ENCODE data around the gene SIK3. TPM values are rescaled to one million over a fixed set of nuclear protein-coding genes. Genes with fewer than 3 reads are reported as not detected.

The SIK3 gene
- total RNA-seq, 1 donor from 2014 or later, result 24.4 TPM

DNA sequence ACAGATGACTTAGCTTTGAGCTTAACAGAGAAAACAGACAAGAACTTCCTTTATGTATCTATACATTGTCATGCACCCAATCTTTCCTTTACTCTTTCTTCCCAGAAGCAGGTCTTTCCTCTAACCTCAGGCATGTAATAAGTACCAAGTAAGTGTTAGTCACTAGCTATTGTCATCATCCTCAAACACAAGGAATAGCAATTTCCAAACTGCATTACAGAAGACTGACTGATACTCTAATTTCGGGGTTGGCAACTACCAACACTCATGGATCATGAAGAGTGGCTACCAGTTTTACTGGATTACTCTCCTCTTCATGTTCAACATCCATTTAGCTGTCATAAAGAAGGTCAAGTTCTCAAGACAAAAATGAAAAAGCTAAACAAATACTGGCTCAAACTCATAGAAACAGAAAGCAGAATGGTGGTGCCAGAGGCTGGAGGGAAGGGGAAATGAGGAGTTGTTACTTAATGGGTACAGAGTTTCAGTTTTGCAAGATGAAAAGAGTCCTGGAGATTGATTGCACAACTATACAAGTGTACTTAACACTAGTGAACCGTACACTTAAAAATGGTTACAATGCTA is 111.6 kb downstream of the SIK3 start:
- Histone ChIP-seq H3K4me3 (no peak overlapping the region), H3F3A (ENCODE audit: low read depth) (no peaks in the 10 kb centered on the region), H3K9ac (no peak overlapping the region), H3K4me2 (no peak overlapping the region), H3K79me2 (ENCODE audit: low read depth) (peaks cover 95% of the 10 kb centered on the region), H3K27ac (no peak overlapping the region), H3K36me3 (no peaks in the 10 kb centered on the region), H3K9me3 (ENCODE audit: low read depth) (no peaks in the 10 kb centered on the region), H4K20me1 (ENCODE audit: low read depth) (peaks cover 40% of the 10 kb centered on the region), H3K27me3 (no peaks in the 10 kb centered on the region), H3K4me1 (peaks cover 23% of the 10 kb centered on the region), H2AFZ (replicated peaks) (no peak overlapping the region)
- Mint-ChIP-seq H3K4me1 (peaks cover 27% of the 10 kb centered on the region), H3K27ac (no peak overlapping the region), H3K4me3 (no peak overlapping the region), H3K36me3 (no peaks in the 10 kb centered on the region), H3K9me3 (no peaks in the 10 kb centered on the region), H3K27me3 (ENCODE audit: insufficient read depth, low read depth) (peaks cover 2% of the 10 kb centered on the region)
- TF ChIP-seq EZH2phosphoT487 (IDR thresholded peaks at IDR 0.05) (no peak), EZH2 (IDR thresholded peaks at IDR 0.05) (no peak)
- TF ChIP-seq, protein P1, sequence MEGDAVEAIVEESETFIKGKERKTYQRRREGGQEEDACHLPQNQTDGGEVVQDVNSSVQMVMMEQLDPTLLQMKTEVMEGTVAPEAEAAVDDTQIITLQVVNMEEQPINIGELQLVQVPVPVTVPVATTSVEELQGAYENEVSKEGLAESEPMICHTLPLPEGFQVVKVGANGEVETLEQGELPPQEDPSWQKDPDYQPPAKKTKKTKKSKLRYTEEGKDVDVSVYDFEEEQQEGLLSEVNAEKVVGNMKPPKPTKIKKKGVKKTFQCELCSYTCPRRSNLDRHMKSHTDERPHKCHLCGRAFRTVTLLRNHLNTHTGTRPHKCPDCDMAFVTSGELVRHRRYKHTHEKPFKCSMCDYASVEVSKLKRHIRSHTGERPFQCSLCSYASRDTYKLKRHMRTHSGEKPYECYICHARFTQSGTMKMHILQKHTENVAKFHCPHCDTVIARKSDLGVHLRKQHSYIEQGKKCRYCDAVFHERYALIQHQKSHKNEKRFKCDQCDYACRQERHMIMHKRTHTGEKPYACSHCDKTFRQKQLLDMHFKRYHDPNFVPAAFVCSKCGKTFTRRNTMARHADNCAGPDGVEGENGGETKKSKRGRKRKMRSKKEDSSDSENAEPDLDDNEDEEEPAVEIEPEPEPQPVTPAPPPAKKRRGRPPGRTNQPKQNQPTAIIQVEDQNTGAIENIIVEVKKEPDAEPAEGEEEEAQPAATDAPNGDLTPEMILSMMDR (IDR thresholded peaks at IDR 0.05), result no peak
- no peak for DNase-seq (ENCODE audit: low spot score)

DNA sequence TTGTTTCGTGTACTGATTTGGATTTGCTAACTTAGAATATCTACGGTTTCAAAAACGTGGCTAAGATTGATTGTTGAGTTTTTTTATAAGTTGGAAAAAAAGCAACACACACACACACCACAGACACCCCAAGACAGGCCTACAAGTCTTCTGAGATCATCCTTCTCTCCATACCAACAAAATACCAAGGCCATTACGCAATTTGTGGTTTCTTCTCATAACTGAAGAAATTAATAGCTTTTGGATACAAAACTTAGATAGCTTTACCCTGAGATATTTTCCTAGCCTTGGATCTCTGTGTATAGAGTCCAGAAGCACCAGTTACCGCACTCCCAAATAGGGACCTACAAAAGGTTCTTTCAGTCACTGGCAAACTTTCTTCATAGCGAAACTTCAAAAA is 113.6 kb downstream of the SIK3 start:
- DNase-seq (ENCODE audit: low spot score), result no peak
- Histone ChIP-seq H3K4me3 (no peak overlapping the region), H3K27me3 (no peaks in the 10 kb centered on the region), H3K36me3 (no peaks in the 10 kb centered on the region), H3K79me2 (ENCODE audit: low read depth) (peaks cover 89% of the 10 kb centered on the region), H2AFZ (replicated peaks) (no peak overlapping the region), H3K4me1 (peaks cover 9% of the 10 kb centered on the region), H3K9me3 (ENCODE audit: low read depth) (no peaks in the 10 kb centered on the region), H4K20me1 (ENCODE audit: low read depth) (peaks cover 28% of the 10 kb centered on the region), H3K4me2 (no peak overlapping the region), H3K27ac (no peak overlapping the region), H3K9ac (no peak overlapping the region), H3F3A (ENCODE audit: low read depth) (no peaks in the 10 kb centered on the region)
- TF ChIP-seq, protein P1 (IDR thresholded peaks at IDR 0.05), result no peak
- TF ChIP-seq EZH2phosphoT487 (IDR thresholded peaks at IDR 0.05) (no peak), EZH2 (IDR thresholded peaks at IDR 0.05) (no peak)
- Mint-ChIP-seq H3K4me1 (peaks cover 13% of the 10 kb centered on the region), H3K27me3 (ENCODE audit: insufficient read depth, low read depth) (peaks cover 5% of the 10 kb centered on the region), H3K9me3 (no peaks in the 10 kb centered on the region), H3K4me3 (no peak overlapping the region), H3K36me3 (peaks cover 2% of the 10 kb centered on the region), H3K27ac (no peak overlapping the region)

DNA sequence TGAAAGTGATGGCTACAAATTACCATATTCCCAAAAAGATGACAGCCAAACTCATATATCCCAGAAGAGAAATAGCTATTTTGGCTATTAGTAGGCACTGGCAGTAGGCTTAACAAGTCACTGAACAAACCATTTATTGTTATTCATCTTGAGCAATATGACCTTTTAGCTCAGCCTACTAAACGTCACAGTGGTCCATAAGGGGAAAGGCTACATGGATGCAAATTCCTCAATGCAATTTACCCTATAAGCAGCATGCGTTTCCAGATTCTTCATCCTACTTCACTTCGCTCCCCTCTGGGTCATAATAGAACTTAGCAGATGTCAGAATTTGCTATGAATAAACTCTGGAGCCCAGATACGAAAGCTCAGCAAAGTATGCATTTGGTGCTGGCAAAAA is 114.0 kb downstream of the SIK3 start:
- H3K4me1 ChIP-seq, result peaks cover 5% of the 10 kb centered on the region
- Mint-ChIP-seq H3K4me1 (peaks cover 9% of the 10 kb centered on the region), H3K36me3 (peaks cover 2% of the 10 kb centered on the region), H3K27ac (no peak overlapping the region), H3K9me3 (no peaks in the 10 kb centered on the region), H3K4me3 (no peak overlapping the region), H3K27me3 (ENCODE audit: insufficient read depth, low read depth) (peaks cover 5% of the 10 kb centered on the region)
- H4K20me1 ChIP-seq (ENCODE audit: low read depth), result peaks cover 25% of the 10 kb centered on the region
- H3F3A ChIP-seq (ENCODE audit: low read depth), result no peaks in the 10 kb centered on the region
- TF ChIP-seq EZH2 (IDR thresholded peaks at IDR 0.05), result no peak
- TF ChIP-seq, protein P1 (IDR thresholded peaks at IDR 0.05), result no peak
- no peak for TF ChIP-seq EZH2phosphoT487 (IDR thresholded peaks at IDR 0.05)
- peaks cover 89% of the 10 kb centered on the region for H3K79me2 ChIP-seq (ENCODE audit: low read depth)
- no peaks in the 10 kb centered on the region for H3K36me3 ChIP-seq
- H3K4me3 ChIP-seq, result no peak overlapping the region
- H3K27me3 ChIP-seq, result no peaks in the 10 kb centered on the region
- H3K4me2 ChIP-seq, result no peak overlapping the region
- DNase-seq (ENCODE audit: low spot score), result no peak
- no peak overlapping the region for H3K27ac ChIP-seq
- H3K9ac ChIP-seq, result no peak overlapping the region
- no peaks in the 10 kb centered on the region for H3K9me3 ChIP-seq (ENCODE audit: low read depth)
- H2AFZ ChIP-seq (replicated peaks), result no peak overlapping the region

Data from neural progenitor cell (in vitro differentiated cells).